GM18508 (cell line): ENCODE data around the gene HSBP1L1.

Experiments
- ATAC-seq: cut with Tn5 transposase; IDR thresholded peaks from one replicate; pipeline ENCODE4 v1.9.1; 2021; ENCODE audit warnings: moderate number of reproducible peaks; ENCODE audit not compliant: insufficient read depth, unreplicated experiment

HSBP1L1 gene

DNA sequence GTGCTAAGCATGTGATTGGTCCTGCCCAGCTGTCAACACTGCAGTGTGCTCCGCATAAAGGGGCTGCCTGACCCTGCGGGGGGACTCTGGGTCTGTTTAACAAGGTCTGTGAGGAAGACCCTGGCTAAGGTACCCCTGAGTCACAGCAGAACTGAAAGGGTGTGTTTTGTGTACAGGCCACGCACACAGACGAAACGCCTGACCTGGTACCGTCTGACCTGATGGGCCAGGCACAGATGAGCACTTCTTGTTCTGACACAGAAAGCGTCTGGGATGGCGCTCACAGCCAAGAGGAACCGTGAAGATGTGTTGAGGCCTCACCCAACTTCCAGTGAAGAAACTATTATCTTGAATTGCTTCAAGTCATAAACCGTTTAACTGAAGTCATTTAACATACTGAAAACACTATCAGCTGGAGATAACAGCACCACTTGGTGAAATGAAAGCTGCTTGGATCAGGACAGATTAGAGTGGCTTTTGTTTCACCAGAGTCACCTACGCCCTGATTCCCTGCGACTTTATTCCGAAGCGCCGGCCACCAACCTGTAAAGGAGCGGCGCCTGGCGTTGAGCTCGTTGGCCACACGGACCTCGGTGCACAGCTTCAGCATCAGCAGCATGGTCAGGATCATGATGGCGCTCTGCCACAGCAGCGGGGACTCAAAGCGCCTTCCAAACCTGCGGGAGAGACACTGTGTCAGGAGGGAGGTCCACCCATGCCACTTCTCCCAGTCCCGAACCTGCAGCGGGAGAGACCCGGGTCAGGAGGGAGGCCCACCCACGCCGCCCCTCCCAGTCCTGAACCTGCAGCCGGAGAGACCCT lies 21.4 kb upstream of the HSBP1L1 start:
- ATAC-seq = no peak

GRCh38 chr18:79943608-79944125 lies 20.8 kb upstream of the HSBP1L1 start:
- no peak for ATAC-seq

DNA sequence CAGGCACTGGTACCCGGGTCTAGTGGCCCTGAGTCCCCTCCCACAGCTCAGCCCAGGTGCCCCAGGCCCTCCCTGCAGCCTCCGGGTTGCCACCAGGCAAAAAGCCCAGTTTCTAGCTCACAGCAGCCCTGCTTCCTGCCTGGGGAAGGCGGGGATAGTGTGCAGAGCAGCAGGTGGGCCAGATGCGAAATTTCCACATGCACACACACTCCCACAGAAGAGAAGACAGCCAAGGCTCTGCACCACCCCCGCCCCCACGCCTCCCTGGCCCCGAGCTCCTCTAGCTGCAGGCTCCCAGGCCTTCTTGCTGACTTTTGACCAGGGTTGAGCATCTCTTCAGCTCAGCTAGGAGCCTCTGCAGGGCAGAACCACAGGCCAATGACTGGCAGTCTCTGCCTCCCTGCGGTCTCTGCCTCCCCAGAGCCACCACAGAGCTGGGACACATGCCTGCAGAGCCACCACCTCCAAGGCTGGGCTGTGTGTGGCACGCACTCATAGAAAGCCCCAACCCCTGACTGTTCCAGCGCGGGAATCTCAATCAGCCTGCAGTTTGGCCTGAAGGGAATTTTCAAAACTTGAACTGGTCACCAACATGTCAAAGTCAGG lies 20.2 kb upstream of the HSBP1L1 start:
- no peak for ATAC-seq

- no peak for ATAC-seq
These were observed 19.7 kb upstream of the HSBP1L1 start for GRCh38 chr18:79944746-79945117.

DNA sequence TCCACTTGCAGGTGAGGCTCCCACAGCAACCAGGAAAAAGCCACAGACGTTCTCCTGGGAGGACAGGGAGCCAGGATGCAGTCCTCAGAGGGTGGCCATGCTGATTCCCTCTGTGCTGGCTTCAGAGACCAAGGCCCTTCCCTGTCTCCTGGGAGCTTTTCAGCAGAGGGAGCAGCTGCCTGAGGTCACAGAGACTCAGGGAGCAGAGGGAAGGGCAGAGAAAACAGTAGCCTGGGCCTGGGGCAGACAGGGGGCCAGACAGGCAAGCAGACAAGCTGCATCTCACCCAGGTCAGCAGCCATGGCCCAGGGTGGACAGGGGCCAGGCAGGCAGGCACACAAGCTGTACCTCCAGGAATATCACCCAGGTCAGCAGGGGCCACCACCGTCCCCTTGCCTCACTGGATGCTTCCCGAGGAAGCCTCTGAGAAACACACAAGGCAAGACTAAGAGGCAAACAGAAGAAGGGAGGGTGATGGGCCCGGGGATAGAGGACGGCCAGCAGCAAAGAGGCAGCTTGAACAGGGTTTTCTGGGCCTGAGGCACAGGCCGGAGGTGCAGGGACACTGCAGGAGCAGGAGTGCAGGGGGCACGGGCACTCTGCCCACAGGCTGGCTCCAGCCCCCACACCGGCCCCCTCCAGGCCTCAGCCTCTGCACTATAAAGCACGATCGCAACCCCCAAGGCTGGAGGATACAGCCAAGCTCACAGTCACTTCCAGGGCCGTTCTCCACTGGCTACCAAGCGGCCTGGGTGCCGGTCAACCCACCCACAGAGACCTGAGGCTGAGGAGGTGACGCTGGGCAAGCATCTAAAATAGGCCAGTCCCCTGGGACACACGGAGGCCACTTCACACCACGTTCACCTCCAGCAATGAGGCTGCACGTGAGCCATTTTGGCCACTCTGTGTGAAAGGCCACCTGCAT lies 19.1 kb upstream of the HSBP1L1 start:
- ATAC-seq = no peak

DNA sequence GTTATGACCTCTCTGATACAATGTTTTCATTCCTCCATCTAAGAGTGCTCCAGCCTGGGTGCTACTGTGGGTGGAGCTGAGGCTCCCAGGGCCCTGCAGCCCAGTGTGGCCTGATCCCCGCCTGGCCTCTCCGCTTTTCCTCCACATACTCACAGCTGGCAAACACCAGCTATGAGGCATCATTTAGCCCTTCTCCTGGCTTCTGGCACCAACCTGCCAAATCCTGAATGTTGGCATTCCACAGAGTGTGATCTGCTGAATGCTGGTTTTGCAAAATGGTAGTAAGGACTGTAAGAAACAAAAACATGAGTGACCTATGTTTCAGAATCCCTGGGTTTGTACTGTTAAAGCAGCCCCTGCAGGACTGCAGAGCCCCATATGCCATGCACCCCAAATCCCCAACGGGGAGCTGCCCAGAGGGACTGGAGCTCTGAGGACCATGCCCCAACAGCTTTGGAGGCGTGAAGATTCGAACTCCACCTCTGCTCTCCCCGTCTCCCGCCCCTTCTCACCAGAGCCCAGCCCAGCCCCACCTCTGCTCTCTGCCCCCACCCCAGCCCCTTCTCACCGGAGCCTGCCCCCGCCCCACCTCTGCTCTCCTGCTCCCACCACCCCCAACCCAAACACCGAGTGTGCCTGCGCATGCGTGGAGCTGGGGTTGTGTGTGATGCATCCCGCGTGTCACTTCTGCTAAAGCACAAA lies 17.2 kb upstream of the HSBP1L1 start:
- no peak for ATAC-seq

DNA sequence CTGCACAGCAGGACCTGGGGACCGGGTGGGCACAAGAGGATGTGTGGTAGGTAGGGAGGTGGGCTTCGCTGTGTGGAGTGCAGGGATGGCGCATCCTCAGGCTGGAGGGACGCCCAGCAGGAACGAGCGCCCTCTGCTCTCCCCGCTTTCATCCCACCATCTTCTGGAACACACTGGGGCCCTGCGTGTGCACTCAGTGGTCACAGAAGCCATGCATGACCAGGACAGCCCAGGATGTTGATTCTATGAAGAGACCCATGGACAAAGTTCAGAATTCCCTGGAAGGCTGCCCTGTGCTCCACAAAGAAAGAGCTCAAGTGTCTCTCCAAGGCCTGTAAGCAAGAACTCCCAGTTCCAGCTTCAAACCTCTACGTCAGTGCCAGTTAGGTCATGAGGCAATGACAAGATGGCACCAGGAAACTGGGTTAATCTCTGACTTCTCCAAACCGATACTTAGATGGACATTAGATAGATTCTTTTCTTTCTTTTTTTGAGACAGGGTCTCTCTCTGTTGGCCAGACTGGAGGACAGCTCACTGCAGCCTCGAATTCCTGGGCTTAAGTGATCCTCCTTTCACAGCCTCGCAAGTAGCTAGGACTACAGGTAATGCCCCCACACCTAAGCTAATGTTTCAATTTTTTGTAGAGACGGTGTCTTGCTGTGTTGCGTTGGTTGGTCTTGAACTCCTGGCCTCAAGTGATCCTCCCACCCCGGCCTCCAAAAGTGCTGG lies 16.4 kb upstream of the HSBP1L1 start:
- no peak for ATAC-seq

- ATAC-seq = no peak
These were observed 15.6 kb upstream of the HSBP1L1 start for GRCh38 chr18:79948719-79949411.

DNA sequence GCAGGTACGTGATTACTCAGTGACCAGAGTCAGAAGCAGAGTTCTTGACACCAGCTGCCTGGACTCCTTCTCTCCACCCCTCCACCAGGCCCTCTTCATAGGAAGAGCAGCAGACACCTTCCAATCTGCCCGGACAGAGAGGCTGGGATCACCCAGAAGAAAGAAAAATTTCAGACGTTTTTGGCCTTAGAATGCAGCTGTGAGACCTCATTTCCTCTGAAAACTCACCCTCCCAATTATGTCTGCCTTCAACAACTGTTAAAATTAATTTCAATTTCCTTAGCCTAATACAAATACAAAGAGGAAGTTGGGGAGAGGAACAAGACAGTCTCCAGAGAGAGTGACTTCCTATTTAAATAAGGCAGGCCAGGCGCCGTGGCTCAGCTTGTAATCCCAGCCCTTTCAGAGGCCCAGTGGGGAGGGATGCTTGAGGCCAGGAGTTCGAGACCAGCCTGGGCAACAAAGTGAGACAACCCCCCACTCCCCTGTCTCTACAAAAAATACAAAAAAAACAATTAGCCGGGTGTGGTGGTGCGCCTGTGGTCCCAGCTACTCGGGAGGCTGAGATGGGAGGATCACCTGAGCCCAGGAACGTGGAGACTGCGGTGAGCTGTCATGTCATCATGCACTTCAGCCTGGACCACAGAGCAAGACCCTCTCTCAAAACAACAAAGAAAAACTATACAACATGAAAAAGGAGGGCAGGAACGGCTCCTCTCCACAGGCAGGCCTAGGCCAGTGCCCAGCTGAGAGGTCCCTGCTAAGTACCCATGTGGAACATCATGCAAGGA lies 14.6 kb upstream of the HSBP1L1 start:
- no peak for ATAC-seq

- ATAC-seq = no peak
These were observed 13.7 kb upstream of the HSBP1L1 start for GRCh38 chr18:79950515-79951341.

DNA sequence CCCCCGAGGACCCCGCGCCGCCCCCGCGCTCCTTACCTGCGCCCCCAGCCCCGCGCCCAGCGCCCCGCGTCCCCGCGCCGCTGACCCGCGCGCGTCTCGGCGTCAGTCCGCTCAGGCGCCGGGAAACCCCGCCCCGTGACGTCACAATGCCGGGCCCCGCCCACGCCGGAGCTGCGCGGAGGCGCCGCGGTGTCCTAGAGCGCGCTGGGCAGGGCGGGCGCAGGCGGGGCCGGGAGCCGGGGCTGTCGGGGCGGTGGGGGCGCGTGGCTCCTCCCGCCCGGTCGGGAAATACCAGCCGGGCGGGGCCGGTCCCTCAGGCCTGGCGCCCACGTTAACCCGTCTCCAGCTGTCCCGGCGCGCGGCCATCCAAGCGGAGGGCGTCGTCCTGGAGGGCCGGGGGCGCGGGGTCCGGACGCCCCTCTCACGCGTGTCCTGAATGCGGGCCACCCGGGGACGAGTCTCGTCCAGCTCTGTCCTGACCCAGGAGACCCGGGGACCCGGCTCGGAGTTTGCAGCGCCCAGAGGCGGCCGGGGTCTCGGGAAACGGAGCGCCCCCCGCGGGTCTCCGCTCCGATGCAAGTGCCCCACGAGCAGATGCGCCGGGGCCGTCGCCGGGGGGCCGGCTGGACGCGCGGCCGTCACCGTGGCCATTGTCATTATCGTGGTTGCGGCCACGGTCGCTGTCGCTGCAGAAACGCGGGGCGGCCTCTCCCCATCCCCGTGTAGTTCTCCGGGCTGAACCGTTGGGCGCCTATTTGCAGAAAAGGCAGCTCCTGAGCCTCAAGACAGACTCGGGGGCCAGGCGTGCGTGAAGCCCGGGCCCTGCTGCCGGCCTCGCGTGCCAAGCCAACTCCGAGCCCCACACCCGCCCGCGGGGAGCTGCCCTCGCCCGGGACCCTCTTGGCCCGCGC lies 12.6 kb upstream of the HSBP1L1 start, which contains the start of gene SLC66A2:
Gene SLC66A2 (minus strand): TSS at position 109 of the 911 bp plus-strand sequence. CDS start 727 bp downstream, outside the sequence.
- ATAC-seq = no peak

- ATAC-seq = no peak
These were observed 11.9 kb upstream of the HSBP1L1 start for GRCh38 chr18:79952456-79952995.

DNA sequence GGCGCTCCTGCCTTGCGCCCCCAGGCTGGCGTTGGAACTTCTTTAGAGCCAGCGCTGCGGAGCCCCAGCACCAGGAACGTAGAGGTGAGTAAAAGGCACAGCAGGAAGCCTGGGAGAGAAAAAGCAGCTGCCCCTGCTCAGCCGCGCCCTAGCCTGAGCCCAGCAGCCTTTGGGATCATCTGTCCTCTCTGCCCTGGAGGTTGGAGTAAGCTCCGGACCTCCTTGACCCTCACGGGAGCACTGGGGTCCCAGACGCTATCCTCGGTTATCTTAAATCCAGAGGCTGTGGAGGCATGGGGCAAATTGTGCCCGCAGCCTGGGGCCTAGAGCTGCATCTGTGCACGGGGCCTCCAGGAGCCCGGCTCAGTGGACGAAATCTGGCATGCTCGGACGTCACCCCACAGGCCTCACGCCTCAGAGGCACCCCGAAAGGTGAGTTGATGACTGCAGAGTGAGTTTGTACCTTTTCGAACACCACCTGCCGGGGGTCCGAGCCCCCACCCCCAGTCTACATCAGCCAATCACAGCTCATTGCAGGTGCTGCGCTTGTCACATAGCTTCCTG lies 11.4 kb upstream of the HSBP1L1 start:
- ATAC-seq = no peak

DNA sequence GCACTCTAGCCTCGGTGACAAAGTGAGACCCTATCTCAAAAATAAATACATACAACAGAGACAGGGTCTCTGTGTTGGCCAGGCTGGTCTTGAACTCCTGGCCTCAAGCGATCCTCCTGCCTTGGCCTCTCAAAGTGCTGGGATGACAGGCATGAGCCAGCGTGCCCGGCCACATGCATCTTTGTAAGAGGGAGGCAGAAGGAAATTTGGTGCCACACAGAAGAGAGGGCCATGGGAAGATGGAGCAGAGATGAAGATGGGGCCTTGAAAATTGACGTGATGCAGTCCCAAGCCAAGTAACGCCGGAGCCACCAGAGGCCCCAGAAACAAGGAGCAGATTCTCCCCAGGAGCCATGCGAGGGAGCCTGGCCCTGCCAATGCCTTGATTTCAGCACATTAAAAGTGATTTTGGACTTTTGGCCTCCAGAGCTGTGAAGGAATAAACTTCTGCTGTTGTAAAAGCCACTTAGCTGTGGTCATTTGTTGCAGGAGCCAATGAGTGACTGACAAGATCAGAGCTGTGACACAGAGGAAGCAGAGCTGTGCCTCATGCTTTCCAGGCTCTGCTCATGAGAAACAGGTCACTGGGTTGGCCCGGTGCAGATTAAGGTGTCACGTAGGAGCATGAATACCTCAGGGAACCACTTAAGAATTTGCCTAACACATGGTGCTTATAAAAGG lies 10.3 kb upstream of the HSBP1L1 start:
- ATAC-seq = no peak

DNA sequence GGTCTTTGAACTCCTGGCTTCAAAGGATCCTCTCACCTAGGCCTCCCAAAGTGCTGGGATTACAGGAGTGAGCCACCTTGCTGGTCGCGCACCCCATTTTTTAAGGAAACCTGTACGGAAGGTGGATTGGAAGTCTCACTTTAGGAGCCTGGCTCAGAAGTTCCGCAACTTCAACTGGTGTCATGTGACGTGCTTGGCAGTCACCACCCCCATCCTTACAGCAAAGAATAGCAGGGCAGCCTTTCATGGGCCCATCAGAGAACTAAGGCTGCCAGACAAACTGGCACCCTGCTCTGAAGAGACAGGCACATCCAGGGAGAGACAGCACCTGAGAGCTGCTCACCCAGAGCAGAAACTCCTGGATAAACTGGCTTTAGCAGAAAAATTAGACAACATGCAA lies 9.7 kb upstream of the HSBP1L1 start:
- ATAC-seq = no peak
